ENCODE data around the gene JAG1.

JAG1 gene

GRCh38 chr20:10699489-10699888, 25.7 kb upstream of the JAG1 start:
- DNase-seq: no peak

GRCh38 chr20:10696650-10697049, 22.9 kb upstream of the JAG1 start:
- no peak for DNase-seq

- no peak for DNase-seq
Measured at GRCh38 chr20:10689385-10689784, 15.6 kb upstream of the JAG1 start.

GRCh38 chr20:10687895-10688294, 14.1 kb upstream of the JAG1 start:
- no peak for DNase-seq

- no peak for DNase-seq
Measured at GRCh38 chr20:10686356-10687133, 12.7 kb upstream of the JAG1 start.

GRCh38 chr20:10683537-10683936, 9.7 kb upstream of the JAG1 start:
- DNase-seq: no peak

- no peak for DNase-seq
Measured at GRCh38 chr20:10682939-10683338, 9.1 kb upstream of the JAG1 start.

- no peak for DNase-seq
Measured at GRCh38 chr20:10681494-10681893, 7.7 kb upstream of the JAG1 start.

GRCh38 chr20:10680571-10680970, 6.8 kb upstream of the JAG1 start:
- no peak for DNase-seq

- no peak for DNase-seq
Measured at GRCh38 chr20:10679269-10679668, 5.5 kb upstream of the JAG1 start.

- no peak for DNase-seq
Measured at GRCh38 chr20:10676518-10676917, 2.7 kb upstream of the JAG1 start.

GRCh38 chr20:10675450-10675848, 1.6 kb upstream of the JAG1 start:
- DNase-seq: no peak

GRCh38 chr20:10674684-10675449, 1.1 kb upstream of the JAG1 start:
- peak; percentile 20 for DNase-seq

- no peak for DNase-seq
Measured at GRCh38 chr20:10673176-10673841, 490 bp downstream of the JAG1 start.

GRCh38 chr20:10672624-10673127, 1.1 kb downstream of the JAG1 start:
- peak; percentile 24 for DNase-seq

- no peak for DNase-seq
Measured at GRCh38 chr20:10671919-10672623, 1.7 kb downstream of the JAG1 start.

GRCh38 chr20:10671221-10671918, 2.4 kb downstream of the JAG1 start:
- no peak for DNase-seq

- no peak for DNase-seq
Measured at GRCh38 chr20:10670501-10671220, 3.1 kb downstream of the JAG1 start.

- no peak for DNase-seq
Measured at GRCh38 chr20:10669843-10670446, 3.9 kb downstream of the JAG1 start.

GRCh38 chr20:10668677-10669368, 5.0 kb downstream of the JAG1 start:
- no peak for DNase-seq
